ENCODE results near the gene DCST2. TPM values are rescaled to one million over a fixed set of nuclear protein-coding genes. Genes with fewer than 3 reads are reported as not detected.

Gene DCST2
- total and polyA plus RNA-seq, 9 of the 15 experiments (the other 6 are each of a cell fraction or from before 2014, with no cell fraction given): 0.09 to 0.49 (median 0.11) TPM; not detected in 3

- Histone ChIP-seq H3K4me2 (ENCODE audit: insufficient read depth, low read length) (no peak overlapping the region), H3K9me1 (ENCODE audit: control insufficient read depth, insufficient read depth, low read length) (peaks cover 7% of the 10 kb centered on the region), H3K36me3 (ENCODE audit: control insufficient read depth, insufficient read depth, low read length) (peaks cover 38% of the 10 kb centered on the region; the same call in 2 of the 3 replicates), H3K79me2 (ENCODE audit: control insufficient read depth, insufficient read depth, low read length) (peaks cover 9% of the 10 kb centered on the region; the same call in 2 of the 3 replicates), H3K27ac (ENCODE audit: extremely low read depth, low read depth, low read length) (no peak overlapping the region), H3K9me3 (replicated peaks; ENCODE audit: control insufficient read depth, insufficient read depth, low read depth, low read length) (no peaks in the 10 kb centered on the region), H4K20me1 (replicated peaks; ENCODE audit: control insufficient read depth, insufficient read depth, low read length) (no peaks in the 10 kb centered on the region; the same call in 1 of the 2 replicates), H3K27me3 (ENCODE audit: control insufficient read depth in 2 of 2, insufficient read depth in 2 of 2, low read length in 2 of 2) (no peaks in the 10 kb centered on the region), H3K9ac (ENCODE audit: insufficient read depth in 1 of 2, low read depth in 2 of 2, low read length in 2 of 2) (peak overlapping the region in 1 of 2 experiments; percentile 61; a peak in 2 of 4 replicates), H3K4me1 (replicated peaks in 1 of 2; ENCODE audit: control insufficient read depth in 2 of 2, insufficient read depth in 2 of 2, low read length in 2 of 2) (peaks cover 27 to 61% of the 10 kb centered on the region in 2 experiments), H2AFZ (ENCODE audit: low read depth, low read length) (no peak overlapping the region), H3K4me3 (no peak overlapping the region)
- CTCF ChIA-PET (ENCODE audit: low intra/inter-chr PET ratio): interaction anchor here (0.7 to 4.0 kb wide), 10 partner anchors 16 to 583 kb away, joined by 3 to 153 read pairs (median 6); partner anchors contain the start of genes EFNA3 and UBE2Q1
- FAIRE-seq (no peak), DNase-seq (ENCODE audit: extremely low read depth in 1 of 4, low spot score in 3 of 4) (peak in 1 of 4 experiments; percentile 22), ATAC-seq (no peak)
- in situ Hi-C loops (cut with MboI): loop anchor here (5.0 kb wide), 1 partner anchor 105 kb away; the partner anchor contains the start of gene PBXIP1
- intact Hi-C loops (cut with micrococcal nuclease): loop anchor here (1.0 to 5.0 kb wide), 4 partner anchors 22 to 503 kb away; partner anchors contain the start of genes CKS1B, SHC1 and UBE2Q1
- no TSS peak for BruUV-seq (replicated peaks)
- 65% methylated on average over 23 of the region's 29 CpGs for WGBS (ENCODE audit: insufficient coverage, low coverage, missing lambda C conversion rate)
- POLR2A ChIA-PET: interaction anchor here (0.6 to 1.4 kb wide), 8 partner anchors 23 to 884 kb away, joined by 3 to 4 read pairs (median 3); partner anchors contain the start of gene FLAD1
- TF ChIP-seq ZNF551 (CRISPR knock-in tag; IDR thresholded peaks at IDR 0.05): no peak
- TF ChIP-seq ZBTB33 (CRISPR knock-in tag; IDR thresholded peaks at IDR 0.05): peak; percentile 97
- TF ChIP-seq NR3C1 (CRISPR knock-in tag; IDR thresholded peaks at IDR 0.05): 0 out of 2 replicates have a peak, but pooled peaks have one; percentile 13
- no peak for TF ChIP-seq FOXM1 (IDR thresholded peaks at IDR 0.05; ENCODE audit: low read depth)
- 0 out of 2 replicates have a peak, but pooled peaks have one; percentile 23 for TF ChIP-seq FOXM1 (CRISPR knock-in tag; IDR thresholded peaks at IDR 0.05; ENCODE audit: low read depth)
- TF ChIP-seq ZNF41 (CRISPR knock-in tag; conservative IDR thresholded peaks at IDR 0.05): no peak
- 0 out of 6 replicates have a peak, but pooled peaks of 2 of the 3 experiments have one; percentile 1 for TF ChIP-seq CTCF (IDR thresholded peaks at IDR 0.05 in 2 of 3, conservative IDR thresholded peaks at IDR 0.05 in 1 of 3; ENCODE audit: insufficient read depth in 2 of 3, low read depth in 1 of 3, low read length in 3 of 3)
- 0 out of 2 replicates have a peak, but pooled peaks have one; percentile 13 for TF ChIP-seq MBD1 (CRISPR knock-in tag; IDR thresholded peaks at IDR 0.05)
- TF ChIP-seq ZNF174 (CRISPR knock-in tag; IDR thresholded peaks at IDR 0.05): no peak
- TF ChIP-seq POLR3G (IDR thresholded peaks at IDR 0.05; ENCODE audit: extremely low read depth, insufficient read length, insufficient replicate concordance): no peak
These were observed 28.6 kb upstream of the DCST2 start for GRCh38 chr1:155062151-155062686.

Measured in K562 (cell line).